Activated CD4-positive, alpha-beta T cell treated with anti-CD3 and anti-CD28 coated beads for 24 hours (primary cell): ENCODE measurements around the gene PRKCB.
"Not testable (repeated sequence)": the region's sequence is repeated elsewhere in the genome, so short reads cannot be mapped to it uniquely, and the experiment has no call there.

ENCODE experiments used
- DNase-seq, 2 donors: peaks; one replicate each; pipeline ENCODE4 v3.0.0-alpha.2; 2020; ENCODE audit warnings: low read depth in 2 of 2

PRKCB gene

DNA sequence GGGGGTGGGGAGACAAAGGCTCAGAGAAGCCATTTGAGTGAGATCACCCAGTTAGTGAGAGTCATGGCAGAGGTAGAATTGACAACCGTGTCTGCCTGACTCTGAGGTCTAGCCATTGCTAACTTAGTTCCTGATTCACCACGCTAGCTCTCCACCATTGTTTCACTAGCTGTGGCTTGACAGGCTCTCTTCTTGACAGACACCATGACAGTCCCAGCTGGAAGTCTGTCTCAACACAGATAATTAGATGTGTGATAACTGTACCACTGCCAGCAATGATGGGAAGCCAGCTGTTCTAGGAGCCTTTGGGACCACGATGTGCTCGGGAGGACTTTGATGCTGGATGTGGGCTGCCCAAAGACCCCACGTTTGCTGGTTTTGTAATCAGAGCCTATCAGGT lies 249.9 kb downstream of the PRKCB start:
- no peak for DNase-seq

DNA sequence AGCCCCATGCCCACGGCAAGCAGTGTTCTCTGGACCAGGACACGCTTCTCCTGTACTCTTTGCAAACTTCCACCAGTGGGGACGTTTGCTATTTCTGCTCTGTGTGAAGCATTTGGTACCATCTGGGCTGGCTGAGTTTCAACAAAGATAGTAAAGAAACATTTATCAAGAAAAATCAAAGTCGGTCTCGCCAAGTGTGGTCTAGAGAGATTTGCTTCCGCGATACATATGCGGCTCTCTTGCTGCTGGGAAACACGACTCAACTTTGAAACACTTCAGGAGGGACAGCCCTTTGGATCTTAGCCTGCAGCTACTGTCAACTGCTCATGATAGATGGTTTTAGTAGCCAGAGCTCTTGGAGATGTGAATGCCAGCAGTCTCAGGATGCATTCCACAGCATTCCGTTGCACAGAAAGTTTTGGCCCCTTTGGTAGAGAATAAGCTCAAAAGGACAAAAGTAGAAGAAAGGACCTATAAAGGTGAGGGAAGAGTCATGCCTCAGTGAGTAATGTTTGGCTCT lies 252.2 kb downstream of the PRKCB start:
- no peak for DNase-seq

DNA sequence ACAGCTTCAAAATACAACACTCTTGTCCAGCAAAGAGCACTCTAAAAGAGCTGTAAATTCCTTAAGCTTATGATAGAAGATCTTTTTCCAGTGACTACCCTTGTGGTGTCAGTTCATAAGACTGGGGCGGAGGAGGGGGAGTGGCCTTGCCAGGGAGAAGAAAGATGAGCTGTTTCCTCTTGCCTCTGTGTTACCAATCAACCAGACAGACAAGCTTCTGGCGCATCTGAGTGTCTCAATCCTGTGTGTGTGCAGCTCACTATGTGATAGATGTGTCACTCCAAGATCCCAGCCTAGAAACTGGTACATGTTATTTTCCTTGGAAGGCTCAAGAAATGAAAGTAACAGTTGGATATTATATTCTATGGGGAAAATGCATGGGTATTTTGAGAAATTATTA lies 253.0 kb downstream of the PRKCB start:
- no peak for DNase-seq

DNA sequence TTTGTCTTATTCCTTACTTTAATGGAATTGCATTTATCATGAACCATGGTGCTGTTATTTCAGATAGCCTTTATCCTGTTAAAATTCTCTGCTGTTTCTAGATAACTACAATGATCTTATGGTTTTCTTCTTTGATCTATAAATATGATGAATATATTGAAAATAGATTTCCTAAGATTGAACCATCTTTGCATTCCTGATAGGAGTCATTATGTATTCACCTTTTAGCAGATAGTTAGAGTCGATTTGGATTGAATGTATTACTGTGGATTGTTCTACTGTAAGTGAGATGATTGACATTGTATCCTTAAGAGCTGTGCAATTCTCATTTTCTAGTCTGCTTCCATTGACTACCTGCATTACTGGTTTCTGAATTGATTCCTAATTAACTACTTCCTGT lies 255.3 kb downstream of the PRKCB start:
- DNase-seq = no peak

DNA sequence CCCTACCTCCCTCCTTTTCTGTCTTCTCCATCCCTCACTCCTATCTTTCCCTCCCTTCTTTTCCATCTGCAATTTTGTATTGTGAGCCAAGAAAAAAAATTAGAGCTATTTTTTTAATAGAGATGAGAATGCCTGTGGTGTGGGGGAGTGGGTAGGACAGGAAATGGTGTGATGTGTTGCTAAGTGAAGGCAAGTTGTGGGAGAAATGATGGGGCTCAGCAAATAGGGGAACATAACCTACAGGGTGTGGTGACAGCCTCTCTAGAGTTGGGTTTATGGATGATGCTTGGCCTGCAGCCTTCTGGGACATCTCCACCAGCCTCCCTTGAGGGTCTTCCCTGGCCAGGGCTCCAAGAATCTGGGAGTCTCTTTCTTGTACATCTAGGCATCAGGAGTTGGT lies 257.3 kb downstream of the PRKCB start:
- DNase-seq = no peak

DNA sequence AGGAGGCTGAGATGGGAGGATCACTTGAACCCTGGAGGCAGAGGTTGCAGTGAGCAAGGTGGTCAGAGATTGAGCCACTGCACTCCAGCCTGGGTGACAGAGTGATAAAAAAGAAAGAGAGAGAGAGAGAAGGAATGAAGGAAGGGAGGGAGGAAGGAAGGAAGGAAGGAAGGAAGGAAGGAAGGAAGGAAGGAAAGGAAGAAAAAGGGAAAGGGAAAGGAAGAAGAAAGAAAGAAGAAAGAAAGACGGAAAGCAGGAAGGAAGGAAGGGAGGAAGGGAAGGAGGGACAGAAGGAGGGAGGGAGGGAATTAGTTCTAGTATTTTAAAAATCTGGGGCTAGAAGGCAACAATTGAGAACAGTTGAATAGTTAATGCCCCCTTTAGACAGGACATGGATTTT lies 258.9 kb downstream of the PRKCB start:
- DNase-seq = no peak

DNA sequence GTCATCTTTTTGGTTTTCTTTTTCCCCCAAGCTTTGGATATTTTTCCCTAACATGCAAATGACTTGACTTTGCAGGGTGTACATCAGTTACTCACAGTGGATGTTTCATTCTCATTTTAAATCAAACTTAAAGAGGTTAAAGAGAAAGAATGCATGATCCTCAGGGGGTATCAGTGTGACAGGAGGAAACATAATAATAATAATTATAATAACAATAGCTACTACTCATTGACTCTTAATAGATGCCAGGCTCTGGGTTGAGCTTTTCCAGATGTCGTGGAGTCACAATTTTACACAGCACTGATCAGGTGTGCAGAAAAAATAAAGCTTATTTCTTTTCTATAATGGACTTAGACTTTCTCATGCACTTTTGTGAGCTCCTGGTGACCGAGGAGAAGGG lies 263.1 kb downstream of the PRKCB start:
- no peak for DNase-seq

DNA sequence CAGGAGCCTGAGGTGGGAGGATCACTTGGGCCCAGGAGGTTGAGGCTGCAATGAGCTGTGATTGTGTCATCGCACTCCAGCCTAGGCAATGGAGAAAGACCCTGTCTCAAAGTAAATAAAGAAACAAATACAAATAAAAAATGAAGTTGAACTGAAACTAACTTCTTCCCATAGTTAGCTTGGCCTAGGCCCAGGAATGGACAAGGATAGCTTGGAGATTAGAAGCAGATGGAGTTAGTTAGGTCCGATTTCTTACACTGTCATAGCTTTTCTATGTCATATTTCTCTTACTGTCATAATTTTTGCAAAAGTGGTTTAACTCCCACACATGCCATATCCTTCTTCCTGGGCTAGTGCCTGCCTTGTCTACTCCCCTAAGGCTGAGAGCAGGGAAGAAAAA lies 265.6 kb downstream of the PRKCB start:
- no peak for DNase-seq

DNA sequence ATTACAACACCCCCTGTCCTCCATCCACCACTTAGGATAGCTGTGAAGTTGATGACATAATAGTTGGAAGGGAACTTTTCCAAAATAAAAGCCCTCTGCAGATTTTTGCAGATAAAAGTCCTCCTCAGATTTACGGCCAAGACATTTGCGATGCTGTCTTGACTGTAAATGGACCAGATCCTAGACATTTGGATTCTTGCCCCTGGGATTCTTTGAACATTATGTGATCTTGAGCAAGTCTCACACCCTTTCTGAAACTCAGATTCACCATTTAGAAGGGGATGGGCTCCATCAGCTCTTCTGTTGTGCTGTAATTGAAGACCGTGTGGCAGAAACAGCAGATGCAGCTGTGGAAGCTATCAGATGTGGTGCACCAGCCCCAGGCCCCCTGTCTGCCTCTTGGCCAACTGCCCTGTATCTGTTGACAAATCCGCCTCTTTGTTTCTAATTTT lies 266.5 kb downstream of the PRKCB start:
- DNase-seq = no peak

DNA sequence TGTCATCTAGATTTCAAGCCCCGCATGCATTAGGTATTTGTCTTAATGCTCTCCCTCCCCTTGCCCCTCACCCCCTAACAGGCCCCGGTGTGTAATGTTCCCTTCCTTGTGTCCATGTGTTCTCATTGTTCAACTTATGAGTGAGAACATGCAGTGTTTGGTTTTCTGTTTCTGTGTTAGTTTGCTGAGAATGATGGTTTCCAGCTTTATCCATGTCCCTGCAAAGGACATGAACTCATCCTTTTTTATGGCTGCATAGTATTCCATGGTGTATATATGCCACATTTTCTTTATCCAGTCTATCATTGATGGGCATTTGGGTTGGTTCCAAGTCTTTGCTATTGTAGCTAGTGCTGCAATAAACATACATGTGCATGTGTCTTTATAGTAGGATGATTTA lies 269.7 kb downstream of the PRKCB start:
- not testable (repeated sequence) for DNase-seq

DNA sequence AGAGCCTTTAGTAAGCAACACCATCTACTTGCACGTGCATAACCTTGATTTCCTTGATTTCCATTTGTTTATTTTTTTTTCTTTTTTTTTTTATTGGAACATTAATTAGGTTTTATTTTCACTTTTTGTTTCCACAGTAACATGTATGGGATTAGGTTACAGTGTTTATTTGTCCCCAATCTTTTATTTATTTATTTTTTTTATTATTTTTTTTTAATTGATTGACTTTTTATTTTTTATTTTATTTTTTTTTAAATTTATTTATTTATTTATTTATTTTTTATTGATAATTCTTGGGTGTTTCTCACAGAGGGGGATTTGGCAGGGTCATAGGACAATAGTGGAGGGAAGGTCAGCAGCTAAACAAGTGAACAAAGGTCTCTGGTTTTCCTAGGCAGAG lies 272.3 kb downstream of the PRKCB start:
- not testable (repeated sequence) for DNase-seq

DNA sequence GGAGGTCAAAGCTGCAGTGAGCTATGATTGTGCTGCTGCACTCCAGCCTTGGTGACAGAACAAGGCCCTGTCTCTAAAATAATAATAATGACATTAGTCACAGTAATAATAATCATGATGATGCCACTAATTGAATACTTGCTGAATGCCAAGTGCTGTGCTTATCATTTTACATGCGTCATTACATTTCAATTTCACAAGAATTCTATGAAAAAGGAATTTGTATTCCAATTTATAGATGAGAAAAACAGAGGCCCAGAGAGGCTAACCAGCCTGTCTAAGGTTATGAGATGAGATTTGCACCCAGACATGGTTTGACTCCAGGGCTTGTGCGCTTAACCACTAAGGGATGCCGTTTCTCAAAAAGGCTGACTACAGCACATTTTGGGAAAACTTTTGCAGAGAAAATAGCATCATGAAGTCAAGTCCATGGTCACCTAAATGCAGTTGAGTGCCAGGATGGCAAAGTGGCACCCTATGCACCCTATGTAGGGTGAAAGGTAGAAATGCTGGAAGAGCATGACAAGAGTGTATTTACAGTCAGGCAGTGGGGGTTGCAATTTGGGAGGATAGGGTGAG lies 276.0 kb downstream of the PRKCB start:
- no peak for DNase-seq

DNA sequence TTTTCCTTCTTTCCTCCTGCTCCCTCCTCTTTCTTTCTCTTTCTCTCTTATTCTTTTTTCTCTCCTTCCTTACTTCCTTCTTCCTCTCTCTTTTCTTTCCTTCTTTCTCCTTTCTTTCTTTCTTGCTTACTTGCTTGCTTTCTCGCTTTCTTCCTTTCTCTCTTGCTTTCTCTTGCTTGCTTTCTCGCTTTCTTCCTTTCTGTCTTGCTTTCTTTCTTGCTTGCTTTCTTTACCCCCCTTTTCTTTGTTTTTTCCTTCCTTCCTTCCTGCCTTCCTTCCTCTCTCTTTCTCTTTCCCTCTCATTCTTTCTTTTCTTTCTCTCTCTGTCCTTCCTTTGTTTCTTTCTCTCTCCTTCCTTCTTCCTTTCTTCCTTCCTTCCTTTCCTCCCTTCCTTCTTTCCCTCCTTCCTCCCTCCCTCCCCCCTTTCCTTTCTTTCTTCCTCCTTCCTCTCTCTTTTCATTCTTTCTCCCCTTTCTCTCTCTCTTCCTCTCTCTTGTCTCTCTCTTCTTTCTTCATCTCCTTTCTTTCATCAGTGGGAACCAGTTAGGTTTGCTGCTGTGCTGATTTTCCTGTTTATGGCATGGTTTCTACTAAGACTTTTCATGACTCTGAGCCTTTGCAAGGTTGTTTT lies 277.4 kb downstream of the PRKCB start:
- DNase-seq = no peak

DNA sequence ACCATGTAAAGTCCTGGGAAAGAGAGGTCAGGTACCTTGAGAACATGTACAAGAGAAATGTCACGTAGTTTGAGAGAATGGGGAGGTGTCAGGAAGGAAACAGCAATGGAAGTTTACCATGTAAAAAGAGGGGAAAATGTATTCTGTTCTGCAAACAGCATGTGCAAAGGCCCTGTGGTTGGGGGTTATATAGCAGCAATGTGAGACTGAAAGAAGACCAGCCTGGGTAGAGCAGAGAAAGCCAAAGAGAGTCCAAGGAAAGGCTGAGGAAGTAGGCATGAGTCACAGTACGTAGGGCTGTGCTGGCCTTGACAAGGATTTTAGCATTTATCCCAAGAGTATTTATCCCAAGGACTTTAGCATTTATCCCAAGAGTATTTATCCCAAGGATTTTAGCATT lies 279.1 kb downstream of the PRKCB start:
- DNase-seq = no peak

DNA sequence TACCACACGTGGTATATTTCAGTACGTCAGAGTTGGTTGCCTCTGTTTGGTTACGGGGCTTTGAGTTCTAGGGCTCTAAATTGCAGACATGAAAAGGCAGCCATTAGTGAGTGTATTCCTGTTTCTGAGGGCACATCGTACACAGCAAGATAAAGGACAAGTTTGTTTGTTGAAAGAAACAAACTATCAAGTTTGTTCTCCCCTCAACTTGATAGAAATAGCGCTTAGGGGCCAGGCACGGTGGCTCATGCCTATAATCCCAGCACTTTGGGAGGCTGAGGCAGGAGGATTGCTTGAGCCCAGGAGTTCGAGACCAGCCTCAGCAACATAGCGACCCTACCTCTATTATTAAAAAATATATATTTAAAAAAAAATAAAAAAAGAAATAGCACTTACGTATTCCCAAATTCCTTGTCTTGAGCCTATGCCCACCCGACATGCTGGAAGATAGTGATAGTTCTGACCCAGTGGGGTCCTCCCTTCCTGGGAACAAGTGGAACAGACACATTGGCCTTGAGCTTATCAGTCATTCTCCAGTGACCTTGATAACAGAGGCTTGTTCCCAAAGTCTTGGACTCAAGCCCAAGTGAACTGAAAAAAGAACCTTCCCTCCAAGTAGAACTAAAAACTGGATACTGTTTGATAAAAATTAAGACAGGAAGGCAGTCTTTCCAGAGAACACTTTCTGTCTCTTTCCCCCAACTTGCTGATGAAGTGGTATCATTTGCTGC lies 280.4 kb downstream of the PRKCB start:
- no peak for DNase-seq

DNA sequence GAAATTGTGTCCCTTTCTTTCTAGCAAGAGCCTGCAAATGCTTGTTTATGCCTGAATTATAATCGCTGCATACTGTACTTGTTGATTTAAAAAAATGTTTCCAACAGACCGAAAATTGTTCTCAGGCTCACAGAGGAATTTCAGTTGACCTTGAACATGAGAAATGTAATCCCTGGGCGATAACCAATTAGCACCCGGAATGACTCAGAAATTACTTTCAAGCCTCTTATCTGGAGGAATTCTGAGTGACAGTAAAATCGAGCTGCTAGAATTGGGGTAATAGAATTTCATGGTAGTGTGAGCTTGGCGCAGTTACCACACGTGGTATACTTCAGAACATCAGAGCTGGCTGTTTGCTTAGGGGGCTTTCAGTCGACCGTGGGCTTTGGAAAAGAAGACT lies 281.2 kb downstream of the PRKCB start:
- DNase-seq = no peak

DNA sequence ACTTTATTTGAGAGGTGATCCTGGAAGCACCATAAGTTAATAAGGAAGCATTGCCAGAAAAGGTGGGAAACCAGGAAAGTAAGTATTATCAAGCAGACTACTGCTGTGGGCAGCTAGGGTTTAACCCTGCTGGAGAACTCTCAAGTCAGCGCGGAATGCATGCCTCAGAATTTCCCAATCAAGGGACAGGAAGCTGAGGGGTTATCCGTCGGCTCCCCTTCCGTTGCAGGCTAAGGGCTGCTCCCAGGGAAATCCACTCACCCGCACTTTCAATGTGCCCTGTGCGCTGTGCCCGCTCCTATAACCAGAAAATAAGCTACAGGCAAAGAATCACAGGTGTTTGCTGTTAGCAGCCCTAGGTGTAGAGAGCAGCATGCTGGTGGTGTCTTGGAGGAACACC lies 281.9 kb downstream of the PRKCB start:
- DNase-seq = no peak

DNA sequence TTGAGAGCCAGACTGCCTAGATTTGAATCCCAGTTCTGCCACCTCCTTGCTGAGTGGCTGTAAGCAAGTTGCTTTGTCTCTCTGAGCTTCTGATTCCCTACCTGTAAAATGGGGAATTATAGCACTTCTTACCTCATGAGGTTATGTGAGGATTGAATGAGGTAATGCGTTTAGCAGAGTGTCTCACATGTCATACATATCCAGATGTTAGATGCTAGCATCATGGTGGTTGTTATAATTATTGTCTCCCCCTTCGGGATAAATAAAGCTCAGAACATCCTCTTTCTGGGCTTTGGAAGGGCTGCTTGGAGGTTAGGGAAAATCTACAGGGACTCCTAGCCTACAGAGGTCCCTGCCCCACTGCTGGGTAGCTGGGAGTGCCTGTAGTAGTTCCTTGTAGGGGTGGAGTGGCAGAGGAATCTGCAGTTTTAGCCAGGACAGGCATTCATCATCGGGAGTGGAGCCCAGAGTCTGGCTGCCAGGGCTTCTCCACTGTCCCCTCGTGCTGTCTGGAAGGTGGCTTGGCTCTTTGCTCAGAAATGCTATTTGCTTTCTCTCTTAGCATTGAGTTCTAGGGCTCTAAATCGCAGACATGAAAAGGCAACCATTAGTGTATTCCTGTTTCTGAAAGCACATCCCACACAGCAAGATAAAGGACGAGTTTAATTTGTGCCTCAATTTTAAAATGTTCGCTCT lies 282.5 kb downstream of the PRKCB start:
- DNase-seq = no peak

DNA sequence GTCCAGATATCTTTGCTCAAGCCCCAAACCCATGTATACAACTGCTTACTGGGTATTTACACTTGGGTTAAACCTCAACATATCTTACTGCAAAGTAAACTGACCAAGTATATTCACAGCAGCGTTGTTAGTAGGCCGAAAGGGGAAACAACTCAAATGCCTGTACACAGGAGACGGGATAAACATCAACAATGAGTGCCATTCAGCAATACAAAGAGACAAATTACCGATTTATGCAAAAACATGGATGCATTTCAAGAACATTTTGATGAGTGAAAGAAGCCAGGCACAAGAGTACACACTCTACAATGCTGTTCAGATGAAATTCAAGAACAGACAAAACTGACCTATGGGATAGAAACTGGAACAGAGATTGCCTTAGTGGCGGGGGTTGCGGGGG lies 284.0 kb downstream of the PRKCB start:
- no peak for DNase-seq

DNA sequence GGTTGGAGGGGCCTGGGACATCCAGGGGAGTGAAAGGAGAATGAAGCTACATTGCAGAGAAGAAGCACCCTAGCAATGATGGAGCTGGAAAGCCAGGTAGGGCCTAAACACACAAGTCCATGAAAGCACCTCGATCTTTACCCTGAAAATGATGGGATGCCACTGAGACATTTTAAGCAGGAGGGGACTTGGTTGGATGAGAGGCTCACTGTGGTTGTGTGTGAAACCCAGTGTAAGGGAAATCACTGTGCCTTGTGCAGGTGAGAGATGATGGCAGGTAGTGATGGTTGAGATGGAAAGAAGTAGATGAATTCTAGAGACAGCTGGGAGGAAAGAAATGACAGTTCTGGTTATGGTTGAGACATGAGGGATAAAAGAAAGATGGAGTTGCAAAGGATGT lies 287.5 kb downstream of the PRKCB start:
- DNase-seq = no peak

DNA sequence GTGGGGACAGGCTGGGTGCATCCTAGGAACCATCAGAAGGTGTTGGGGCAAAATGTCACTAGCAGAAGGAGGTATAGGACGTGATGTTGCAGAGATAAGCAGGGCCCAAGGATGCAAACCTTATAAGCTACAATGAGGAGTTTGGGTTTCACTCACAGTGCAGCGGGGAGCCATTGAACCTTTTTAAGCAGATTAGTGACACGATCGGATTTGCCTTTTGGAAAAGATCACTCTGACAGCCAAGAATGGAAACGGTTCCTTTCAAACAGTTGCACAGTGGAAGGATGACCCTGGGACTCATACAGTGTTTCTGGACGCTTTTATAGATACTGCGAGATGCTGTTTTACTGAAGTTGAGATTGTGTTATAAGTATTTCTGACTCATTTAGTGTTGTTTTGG lies 288.5 kb downstream of the PRKCB start:
- DNase-seq = no peak

DNA sequence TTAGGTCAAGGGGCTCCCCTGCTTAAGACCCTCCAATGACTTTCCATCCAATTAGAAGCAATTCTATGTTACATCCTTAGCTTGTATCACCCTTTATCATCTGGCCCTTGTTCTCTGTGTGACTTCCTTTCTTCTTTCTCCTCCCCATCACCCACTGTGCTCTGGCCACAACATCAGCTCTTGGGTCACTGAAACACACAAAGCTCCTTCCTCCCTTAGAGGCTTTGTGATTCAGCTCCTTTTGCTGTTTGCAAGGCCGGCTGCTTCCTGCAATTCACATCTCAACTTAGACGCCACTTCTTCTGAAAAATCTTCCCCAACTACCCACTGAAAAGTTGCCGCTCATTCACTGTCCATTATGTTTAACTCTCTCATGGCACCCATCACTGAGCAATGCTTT lies 289.4 kb downstream of the PRKCB start:
- no peak for DNase-seq
